AG04449 (cell line): Measurements from ENCODE around the gene BAHCC1.

Experiments used
- CTCF ChIA-PET: fragments of 350-600 bp; formaldehyde crosslinking; extraction: SDS; loops from one replicate; lab custom pipeline; 2021; ENCODE audit warnings: antibody characterized with exemption; lab: Yijun Ruan, JAX
- POLR2A ChIA-PET: fragments of 400-600, 350-600 bp; formaldehyde crosslinking; extraction: SDS; loops from one replicate; lab custom pipeline; 2020; ENCODE audit warnings: antibody characterized with exemption, inconsistent platforms; lab: Yijun Ruan, JAX
- DNase-seq: peaks from one replicate; pipeline ENCODE4 v3.0.0-alpha.2; 2010; ENCODE audit warnings: low read depth, low spot score
- H3K4me3 ChIP-seq: 2 replicates; pipeline ENCODE4 v1.5.1; 2011; ENCODE audit warnings: low read depth, mild to moderate bottlenecking, control low read depth, low read length
- CTCF ChIP-seq: IDR thresholded peaks from one replicate; pipeline ENCODE4 v1.5.1; 2011; ENCODE audit warnings: mild to moderate bottlenecking, moderate library complexity, low read length, control low read depth, inconsistent platforms; ENCODE audit not compliant: insufficient read depth; ENCODE audit errors: missing control alignments

The BAHCC1 gene

GRCh38 chr17:81452551-81452950 is 57.3 kb downstream of the BAHCC1 start:
- no peak for DNase-seq
- no peak for TF ChIP-seq CTCF
- H3K4me3 ChIP-seq, result no peak overlapping the region
- ChIA-PET CTCF (no interaction called here), POLR2A (no interaction called here)

GRCh38 chr17:81453076-81453475 is 57.8 kb downstream of the BAHCC1 start:
- POLR2A ChIA-PET, result no interaction called here

GRCh38 chr17:81453712-81454111 is 58.5 kb downstream of the BAHCC1 start:
- no peak overlapping the region for H3K4me3 ChIP-seq
- ChIA-PET CTCF (no interaction called here), POLR2A (no interaction called here)
- no peak for DNase-seq
- TF ChIP-seq CTCF, result no peak

More at GRCh38 chr17:81453076-81453475, 57.8 kb downstream of the BAHCC1 start:
- TF ChIP-seq CTCF, result no peak
- DNase-seq, result no peak
- no peak overlapping the region for H3K4me3 ChIP-seq
- CTCF ChIA-PET, result no interaction called here

GRCh38 chr17:81454473-81454872 is 59.2 kb downstream of the BAHCC1 start:
- DNase-seq, result no peak
- CTCF ChIA-PET, result no interaction called here
- POLR2A ChIA-PET, result no interaction called here
- no peak overlapping the region for H3K4me3 ChIP-seq
- TF ChIP-seq CTCF, result no peak

- TF ChIP-seq CTCF, result no peak
- POLR2A ChIA-PET, result no interaction called here
- CTCF ChIA-PET, result no interaction called here
- H3K4me3 ChIP-seq, result no peak overlapping the region
- no peak for DNase-seq
Observed at GRCh38 chr17:81455387-81455786, 60.1 kb downstream of the BAHCC1 start.

- ChIA-PET CTCF (interaction anchor here (1.0 kb wide), 2 partner anchors 15 to 28 kb away, joined by 3 read pairs; no protein-coding TSS in a partner anchor), POLR2A (no interaction called here)
- TF ChIP-seq CTCF, result no peak
- no peak for DNase-seq
- H3K4me3 ChIP-seq, result no peak overlapping the region
Observed at GRCh38 chr17:81456091-81456490, 60.8 kb downstream of the BAHCC1 start.
